GM21526 (cell line): ENCODE results near the gene PDS5A.
"Not testable (repeated sequence)": the region's sequence is repeated elsewhere in the genome, so short reads cannot be mapped to it uniquely, and the experiment has no call there.

Experiments used
- ATAC-seq: cut with Tn5 transposase; IDR thresholded peaks from one replicate; pipeline ENCODE4 v1.9.1; 2021; ENCODE audit warnings: moderate library complexity; ENCODE audit not compliant: unreplicated experiment, low FRiP score

Gene PDS5A

GRCh38 chr4:39905019-39905418 is 72.7 kb downstream of the PDS5A start:
- not testable (repeated sequence) for ATAC-seq

GRCh38 chr4:39900966-39901365 is 76.7 kb downstream of the PDS5A start:
- ATAC-seq = no peak

- no peak for ATAC-seq
Measured at GRCh38 chr4:39899291-39899690, 78.4 kb downstream of the PDS5A start.

GRCh38 chr4:39898015-39898414 is 79.7 kb downstream of the PDS5A start:
- no peak for ATAC-seq

- ATAC-seq = no peak
Measured at GRCh38 chr4:39893693-39894072, 84.0 kb downstream of the PDS5A start.

- ATAC-seq = no peak
Measured at GRCh38 chr4:39892988-39893692, 84.6 kb downstream of the PDS5A start.

- no peak for ATAC-seq
Measured at GRCh38 chr4:39889226-39889625, 88.5 kb downstream of the PDS5A start.

- ATAC-seq = no peak
Measured at GRCh38 chr4:39888541-39888940, 89.2 kb downstream of the PDS5A start.

GRCh38 chr4:39883646-39884045 is 94.1 kb downstream of the PDS5A start:
- ATAC-seq = no peak

GRCh38 chr4:39881789-39882188 is 95.9 kb downstream of the PDS5A start:
- no peak for ATAC-seq

- ATAC-seq = no peak
Measured at GRCh38 chr4:39877971-39878370, 99.7 kb downstream of the PDS5A start.

- ATAC-seq = no peak
Measured at GRCh38 chr4:39873823-39874222, 103.9 kb downstream of the PDS5A start.

GRCh38 chr4:39865280-39865679 is 112.4 kb downstream of the PDS5A start:
- no peak for ATAC-seq

- no peak for ATAC-seq
Measured at GRCh38 chr4:39864391-39864790, 113.3 kb downstream of the PDS5A start.

GRCh38 chr4:39860804-39861203 is 116.9 kb downstream of the PDS5A start:
- no peak for ATAC-seq

GRCh38 chr4:39855909-39856512 is 121.7 kb downstream of the PDS5A start:
- ATAC-seq = no peak

- ATAC-seq = no peak
Measured at GRCh38 chr4:39852636-39853035, 125.1 kb downstream of the PDS5A start.

GRCh38 chr4:39850727-39851126 is 127.0 kb downstream of the PDS5A start:
- no peak for ATAC-seq

GRCh38 chr4:39846705-39847104 is 131.0 kb downstream of the PDS5A start:
- ATAC-seq = no peak

GRCh38 chr4:39846120-39846519 is 131.6 kb downstream of the PDS5A start:
- ATAC-seq = no peak

GRCh38 chr4:39841894-39842293 is 135.8 kb downstream of the PDS5A start:
- ATAC-seq = no peak

- ATAC-seq = not testable (repeated sequence)
Measured at GRCh38 chr4:39840516-39840915, 137.2 kb downstream of the PDS5A start.
